Cardiac fibroblast (primary cell): ENCODE measurements around the gene MSL2.
A peak's percentile ranks its signal among the peaks of the same experiment; 100 is the strongest.
"Not testable (repeated sequence)": the region's sequence is repeated elsewhere in the genome, so short reads cannot be mapped to it uniquely, and the experiment has no call there.

Experiments used
- DNase-seq, 2 donors: peaks; one replicate each; pipeline versions ENCODE4 v3.0.0 to v3.0.0-alpha.2; 2010; ENCODE audit warnings: low read depth in 2 of 2
- H3K4me3 ChIP-seq, 2 donors: replicated peaks in 1 of 2; 1 replicate in 1 of 2; 2 replicates in 1 of 2; pipeline ENCODE4 v1.5.1; 2011; ENCODE audit warnings: low read depth in 2 of 2, low read length in 2 of 2, mild to moderate bottlenecking in 2 of 2, moderate library complexity in 1 of 2
- CTCF ChIP-seq: IDR thresholded peaks from one replicate; pipeline ENCODE4 v1.5.1; 2011; ENCODE audit warnings: low read depth, mild to moderate bottlenecking, low read length, inconsistent platforms

MSL2 gene

DNA sequence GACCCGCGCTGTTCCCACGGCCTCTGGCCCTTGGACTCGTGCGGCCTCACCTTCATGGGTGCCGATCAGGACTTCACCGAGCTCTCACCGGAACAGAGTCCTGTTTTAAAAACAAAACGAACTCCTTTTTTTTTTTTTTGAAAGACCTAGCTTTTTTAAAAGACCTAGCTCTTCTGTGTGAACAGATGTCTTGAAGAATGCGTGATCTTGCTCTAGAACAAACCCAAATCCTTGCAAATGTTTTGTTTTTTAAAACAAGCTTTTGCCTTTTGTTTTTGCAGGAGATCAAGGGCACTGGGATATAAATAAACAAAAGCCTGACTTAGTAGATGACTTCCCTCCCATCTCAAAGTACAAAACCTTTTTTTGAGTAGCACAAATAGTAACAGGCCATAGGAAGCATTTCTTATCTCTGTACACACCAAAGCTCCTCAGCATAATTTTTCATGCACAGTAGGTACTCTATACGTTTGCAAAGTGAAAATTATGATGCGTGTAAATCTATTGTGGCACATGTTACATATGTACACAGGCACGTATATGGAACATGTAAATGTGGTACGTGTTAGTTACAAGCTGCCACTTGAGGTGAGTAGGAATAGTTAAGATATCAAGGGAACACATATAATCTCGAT, 1.1 kb upstream of the MSL2 start:
- TF ChIP-seq CTCF = no peak
- DNase-seq = no peak
- H3K4me3 ChIP-seq = peak overlapping the region; percentile 79 to 87

GRCh38 chr3:136196401-136197158, 445 bp upstream of the MSL2 start:
- TF ChIP-seq CTCF = no peak
- peak overlapping the region; percentile 79 to 87 for H3K4me3 ChIP-seq
- DNase-seq = peak; percentile 100

DNA sequence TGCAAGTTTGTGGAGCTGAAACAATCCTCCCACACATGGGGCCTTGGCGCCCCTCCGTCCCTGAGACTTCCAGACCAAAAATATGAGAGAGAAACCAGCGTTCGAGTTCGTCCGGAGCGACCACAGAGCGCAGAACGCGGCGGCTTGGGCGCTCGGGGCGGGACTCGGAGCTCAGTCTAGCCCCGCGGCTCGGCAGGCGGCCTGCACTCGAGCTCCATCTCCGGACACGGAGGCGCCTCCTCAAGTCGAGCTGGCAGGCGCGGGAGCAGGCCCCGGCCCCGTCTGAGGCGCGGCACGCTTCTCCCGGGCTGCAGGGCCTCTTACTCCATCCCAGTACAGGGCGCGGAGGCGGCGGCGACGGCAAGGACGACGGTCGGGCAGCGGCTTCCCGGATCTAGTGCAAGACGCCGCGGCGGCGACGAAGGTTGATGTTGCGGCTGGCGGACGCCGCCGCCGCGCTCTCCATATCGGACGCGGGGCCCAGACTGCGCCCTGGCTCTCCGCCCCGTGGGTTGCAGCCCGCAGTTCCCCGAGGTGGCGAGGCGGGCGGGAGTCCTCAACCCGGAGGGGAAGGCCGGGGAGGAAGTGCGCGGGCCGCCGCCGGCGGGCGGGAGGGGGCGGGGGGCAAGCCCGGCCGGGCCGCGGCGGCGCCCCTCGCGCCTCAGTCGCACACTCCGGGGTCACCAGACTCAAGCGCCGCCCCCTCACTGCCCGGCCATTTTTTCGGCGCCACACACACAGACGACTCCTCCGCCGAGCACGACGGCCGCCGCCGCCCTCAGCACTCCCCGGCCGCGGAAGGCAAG, 674 bp downstream of the MSL2 start:
- no peak for TF ChIP-seq CTCF
- peak overlapping the region; percentile 79 to 87 for H3K4me3 ChIP-seq
- DNase-seq = peak; percentile 78 to 86

DNA sequence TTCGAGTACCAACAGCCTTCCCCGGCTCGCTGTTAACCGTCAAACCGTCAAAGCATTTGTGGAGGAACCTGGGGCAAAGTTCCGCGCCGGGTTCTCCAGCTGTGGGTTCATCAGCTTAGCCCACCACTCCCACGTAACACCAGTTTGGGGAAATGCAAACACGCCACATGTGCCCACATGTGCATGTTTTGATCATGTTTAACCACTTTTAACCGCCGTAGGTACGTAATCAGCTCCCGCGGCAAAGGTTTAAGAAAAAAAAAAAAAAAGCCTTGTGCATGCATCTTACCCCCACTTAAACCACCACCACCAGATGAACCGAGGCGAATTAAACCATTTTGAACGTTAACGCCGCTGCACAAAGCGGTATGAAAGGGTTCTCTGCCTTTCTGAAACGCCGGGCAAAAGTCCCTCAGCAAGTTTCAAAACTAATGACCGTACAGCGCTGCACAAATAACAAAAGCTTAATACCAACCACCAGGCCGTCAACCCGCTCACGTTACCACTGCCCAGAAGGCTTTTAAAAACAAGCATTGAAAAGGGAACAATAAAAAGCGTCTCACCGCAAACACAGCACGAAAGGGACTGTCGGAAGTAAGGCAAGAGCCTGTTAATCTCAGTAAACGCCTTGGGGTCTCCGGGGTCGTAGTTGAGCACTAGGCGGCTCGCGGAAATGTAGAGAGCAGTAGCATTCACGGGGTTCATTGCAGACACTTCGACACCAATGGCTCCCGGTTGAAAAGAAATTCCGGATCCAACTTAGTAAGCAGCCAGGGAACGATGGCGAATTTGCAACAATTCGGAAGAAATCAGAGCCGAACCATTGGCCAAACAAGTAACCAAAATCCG, 1.5 kb downstream of the MSL2 start:
- peak overlapping the region; percentile 79 to 87 for H3K4me3 ChIP-seq
- peak; percentile 20 to 38 for DNase-seq
- TF ChIP-seq CTCF = no peak

GRCh38 chr3:136193278-136194054, 2.7 kb downstream of the MSL2 start:
- peak in 1 of 2 donors; percentile 27 for DNase-seq
- TF ChIP-seq CTCF = no peak
- peak overlapping the region; percentile 79 to 87 for H3K4me3 ChIP-seq

- TF ChIP-seq CTCF = no peak
- H3K4me3 ChIP-seq = peak overlapping the region; percentile 79 to 87
- DNase-seq = no peak
Observed at GRCh38 chr3:136192831-136193230, 3.3 kb downstream of the MSL2 start.

GRCh38 chr3:136192195-136192594, 3.9 kb downstream of the MSL2 start:
- peak overlapping the region in 1 of 2 donors; percentile 87 for H3K4me3 ChIP-seq
- DNase-seq = not testable (repeated sequence)
